GM19467 (cell line): ENCODE data around the gene SEC16A.

Experiments used
- ATAC-seq: cut with Tn5 transposase; IDR thresholded peaks from one replicate; pipeline ENCODE4 v1.9.1; 2021; ENCODE audit warnings: mild to moderate bottlenecking, moderate library complexity; ENCODE audit not compliant: unreplicated experiment

The SEC16A gene, protein sequence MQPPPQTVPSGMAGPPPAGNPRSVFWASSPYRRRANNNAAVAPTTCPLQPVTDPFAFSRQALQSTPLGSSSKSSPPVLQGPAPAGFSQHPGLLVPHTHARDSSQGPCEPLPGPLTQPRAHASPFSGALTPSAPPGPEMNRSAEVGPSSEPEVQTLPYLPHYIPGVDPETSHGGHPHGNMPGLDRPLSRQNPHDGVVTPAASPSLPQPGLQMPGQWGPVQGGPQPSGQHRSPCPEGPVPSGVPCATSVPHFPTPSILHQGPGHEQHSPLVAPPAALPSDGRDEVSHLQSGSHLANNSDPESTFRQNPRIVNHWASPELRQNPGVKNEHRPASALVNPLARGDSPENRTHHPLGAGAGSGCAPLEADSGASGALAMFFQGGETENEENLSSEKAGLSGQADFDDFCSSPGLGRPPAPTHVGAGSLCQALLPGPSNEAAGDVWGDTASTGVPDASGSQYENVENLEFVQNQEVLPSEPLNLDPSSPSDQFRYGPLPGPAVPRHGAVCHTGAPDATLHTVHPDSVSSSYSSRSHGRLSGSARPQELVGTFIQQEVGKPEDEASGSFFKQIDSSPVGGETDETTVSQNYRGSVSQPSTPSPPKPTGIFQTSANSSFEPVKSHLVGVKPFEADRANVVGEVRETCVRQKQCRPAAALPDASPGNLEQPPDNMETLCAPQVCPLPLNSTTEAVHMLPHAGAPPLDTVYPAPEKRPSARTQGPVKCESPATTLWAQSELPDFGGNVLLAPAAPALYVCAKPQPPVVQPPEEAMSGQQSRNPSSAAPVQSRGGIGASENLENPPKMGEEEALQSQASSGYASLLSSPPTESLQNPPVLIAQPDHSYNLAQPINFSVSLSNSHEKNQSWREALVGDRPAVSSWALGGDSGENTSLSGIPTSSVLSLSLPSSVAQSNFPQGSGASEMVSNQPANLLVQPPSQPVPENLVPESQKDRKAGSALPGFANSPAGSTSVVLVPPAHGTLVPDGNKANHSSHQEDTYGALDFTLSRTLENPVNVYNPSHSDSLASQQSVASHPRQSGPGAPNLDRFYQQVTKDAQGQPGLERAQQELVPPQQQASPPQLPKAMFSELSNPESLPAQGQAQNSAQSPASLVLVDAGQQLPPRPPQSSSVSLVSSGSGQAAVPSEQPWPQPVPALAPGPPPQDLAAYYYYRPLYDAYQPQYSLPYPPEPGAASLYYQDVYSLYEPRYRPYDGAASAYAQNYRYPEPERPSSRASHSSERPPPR (N-terminal part only)

DNA sequence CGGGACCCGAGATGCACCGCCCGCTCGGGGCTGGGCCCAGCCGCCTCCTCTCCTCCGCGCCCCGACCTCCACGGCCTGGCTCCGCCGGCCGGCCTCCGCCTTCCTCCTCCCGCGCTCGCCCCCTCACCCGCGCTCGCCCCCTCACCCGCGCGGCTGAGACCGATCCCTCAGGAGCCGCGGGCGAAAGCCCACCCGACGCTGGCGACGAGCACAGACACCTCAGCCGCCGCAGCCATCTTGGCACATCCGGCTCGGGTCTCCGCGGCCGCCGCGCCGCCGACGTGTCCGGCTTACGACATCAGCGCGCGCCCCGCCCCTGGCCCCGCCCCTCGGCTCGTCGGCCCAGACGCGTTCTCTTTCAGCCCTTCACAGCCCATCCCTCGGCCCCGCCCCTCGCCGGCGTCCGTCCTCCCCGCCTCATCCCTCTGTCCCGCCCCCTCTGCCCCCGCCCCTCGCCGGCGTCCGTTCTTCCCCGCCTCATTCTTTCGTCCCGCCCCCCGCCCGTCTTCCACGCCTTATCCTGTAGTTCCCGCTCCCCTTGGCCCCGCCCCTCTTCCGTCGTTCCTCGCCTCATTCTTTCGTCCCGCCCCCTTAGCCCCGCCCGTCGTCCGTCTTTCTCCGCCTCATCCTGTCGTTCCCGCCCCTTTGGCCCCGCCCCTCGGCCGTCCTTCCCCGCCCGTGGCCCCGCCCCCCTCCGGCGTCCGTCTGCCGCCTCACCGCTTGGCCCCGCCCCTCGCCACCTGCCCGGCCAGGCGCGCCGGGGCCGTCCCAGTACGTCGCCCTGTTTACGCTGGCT lies at the start of gene SEC16A:
SEC16A (minus strand) TSS at position 248 of the 796 bp plus-strand sequence. CDS start 5,425 bp downstream, outside the sequence.
- ATAC-seq = peak; percentile 50

DNA sequence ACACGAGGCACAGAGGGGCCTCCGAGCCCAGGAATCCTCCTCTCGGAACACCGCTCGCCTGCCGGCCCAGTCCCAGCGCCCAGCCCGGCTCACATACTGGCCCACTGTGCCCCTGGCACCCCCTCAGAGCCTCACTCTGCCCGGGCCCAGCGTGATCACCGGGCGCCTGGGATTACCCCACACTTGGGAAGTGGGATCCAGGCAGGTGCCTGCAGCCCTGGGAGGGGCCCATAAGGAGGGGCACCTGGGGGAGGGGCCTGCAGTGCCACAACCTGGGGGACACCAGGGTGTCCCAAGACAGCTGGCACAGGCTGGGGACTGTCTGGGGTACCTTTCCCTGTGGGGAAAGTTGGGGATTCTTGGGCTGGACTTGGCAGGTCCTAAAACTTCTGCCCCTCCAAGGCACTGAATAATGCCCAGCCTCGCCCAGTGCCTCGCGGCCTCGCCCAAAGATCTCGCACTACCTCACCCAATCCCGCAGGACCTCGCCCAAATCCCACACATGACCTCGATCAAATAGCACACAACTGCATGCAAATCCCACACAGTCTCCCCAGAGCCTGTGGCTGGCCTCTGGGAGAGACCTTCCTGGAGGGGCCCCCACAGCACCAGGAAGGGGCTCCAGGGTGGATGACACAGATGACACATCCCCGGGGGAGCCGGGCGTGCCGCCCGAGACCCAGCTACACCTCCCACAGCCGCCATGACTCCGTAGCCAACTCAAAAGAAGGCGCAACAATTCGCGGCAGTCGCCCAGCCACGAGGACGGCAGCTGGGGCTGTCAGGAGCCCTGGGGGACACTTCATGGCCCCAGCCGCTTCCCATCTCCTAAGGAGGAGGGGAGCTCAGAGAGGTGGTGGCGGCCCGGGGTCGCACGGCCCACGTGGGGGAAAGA lies 49.3 kb upstream of the SEC16A start:
- ATAC-seq = no peak

- ATAC-seq = no peak
Measured at GRCh38 chr9:136531186-136531903, 48.5 kb upstream of the SEC16A start.

DNA sequence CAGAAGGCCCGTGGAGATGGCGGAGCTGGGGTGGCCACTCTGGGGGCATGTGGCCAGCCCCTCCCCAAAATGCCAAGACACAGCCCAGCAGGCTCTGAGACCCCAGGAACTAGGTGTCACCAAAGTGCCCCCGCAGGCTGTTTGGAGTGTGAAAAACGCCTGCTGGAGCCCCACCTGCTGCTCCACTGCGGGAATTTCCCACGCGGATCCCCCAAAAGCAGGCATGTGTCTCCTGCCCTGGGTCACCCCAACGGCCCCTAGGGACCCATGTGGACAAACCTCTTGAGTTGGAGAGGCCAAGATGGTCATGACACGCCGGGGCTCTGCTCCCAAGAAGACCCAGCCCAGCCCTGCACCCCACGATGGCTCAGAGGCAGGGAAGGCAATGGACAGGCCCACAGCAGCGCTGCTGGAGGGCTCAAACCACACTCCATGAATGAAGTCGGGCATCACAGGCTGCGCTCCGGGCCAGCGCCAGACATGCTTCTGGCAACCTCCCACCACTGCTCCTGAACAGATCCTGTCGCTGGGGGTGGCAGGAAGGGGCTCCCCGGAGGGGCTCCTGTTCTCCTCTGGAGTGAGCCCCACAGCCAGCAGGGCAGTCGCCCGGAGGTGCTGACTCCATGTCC lies 47.7 kb upstream of the SEC16A start:
- no peak for ATAC-seq

- ATAC-seq = no peak
Measured at GRCh38 chr9:136529516-136530460, 46.9 kb upstream of the SEC16A start.

DNA sequence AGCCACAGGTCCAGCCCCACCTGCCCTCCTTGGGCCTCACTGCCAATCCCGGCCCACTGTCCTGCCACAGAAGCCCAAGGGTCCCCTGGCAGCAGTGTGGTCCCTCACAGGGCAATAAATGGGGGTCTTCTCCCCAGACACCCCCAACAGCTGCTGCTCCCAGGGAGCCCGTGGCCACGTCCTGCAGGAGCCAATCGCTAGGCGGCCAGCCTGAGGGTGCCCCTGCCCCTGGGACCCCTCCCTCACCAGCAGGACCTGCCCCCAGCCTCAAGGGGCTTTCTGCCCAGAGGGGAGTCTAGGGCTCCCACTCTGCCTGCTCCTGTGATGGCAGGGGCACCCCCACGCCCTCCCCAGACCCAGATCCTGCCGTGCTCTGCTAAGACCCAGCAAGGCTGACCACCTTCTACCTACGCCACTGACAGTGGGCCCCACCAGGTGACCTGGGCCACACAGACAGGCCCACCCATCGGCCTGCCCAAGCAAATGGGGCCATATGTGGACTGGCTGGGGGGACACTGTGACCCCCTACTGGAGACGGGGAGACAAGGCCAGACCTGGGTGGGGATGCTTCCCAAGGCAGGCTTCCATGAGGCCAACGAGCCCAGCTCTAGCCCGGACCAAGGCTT lies 46.0 kb upstream of the SEC16A start:
- no peak for ATAC-seq

- no peak for ATAC-seq
Measured at GRCh38 chr9:136527721-136528710, 45.2 kb upstream of the SEC16A start.

DNA sequence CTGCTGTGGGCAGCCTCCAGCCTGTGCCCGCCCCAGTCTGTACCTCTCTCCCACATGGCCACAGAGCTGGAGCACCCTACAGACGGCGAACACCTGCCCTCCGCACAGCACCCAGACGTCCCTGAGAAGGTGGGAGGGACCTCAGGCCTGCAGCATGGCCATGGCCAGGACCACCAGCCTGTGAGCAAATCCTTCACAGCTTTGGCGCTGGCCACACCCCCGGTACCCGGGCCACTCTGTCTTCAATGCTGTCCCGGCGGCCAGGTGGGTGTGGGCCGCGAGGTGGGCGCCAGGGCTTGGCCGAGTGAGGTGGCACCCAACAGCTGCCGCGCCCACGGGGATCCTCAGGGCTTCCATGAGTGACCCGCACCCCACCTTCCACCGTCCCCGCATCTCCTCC lies 44.3 kb upstream of the SEC16A start:
- no peak for ATAC-seq

GRCh38 chr9:136526625-136527066 lies 43.8 kb upstream of the SEC16A start:
- no peak for ATAC-seq

GRCh38 chr9:136525841-136526499 lies 43.1 kb upstream of the SEC16A start:
- no peak for ATAC-seq

DNA sequence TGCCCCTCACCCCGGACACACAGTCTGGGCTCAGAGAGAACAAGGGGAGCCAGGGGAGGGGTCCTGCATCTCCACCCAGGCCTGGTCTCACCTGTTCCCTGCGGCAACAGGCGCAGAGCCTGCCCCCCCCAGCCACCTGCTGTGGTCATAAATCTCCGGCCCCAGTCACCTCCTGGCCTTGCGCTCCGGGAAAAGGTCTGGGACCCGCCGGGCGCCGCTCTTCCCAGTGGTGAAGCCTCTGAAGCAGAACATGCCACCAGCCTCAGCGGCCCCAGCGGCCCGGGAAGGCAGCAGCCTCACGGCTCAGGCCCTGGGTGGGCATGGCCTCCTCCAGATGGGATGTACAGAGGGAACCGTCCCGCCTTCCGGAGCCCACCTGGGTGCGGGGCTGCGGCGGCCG lies 42.4 kb upstream of the SEC16A start:
- no peak for ATAC-seq

GRCh38 chr9:136522314-136523237 lies 39.7 kb upstream of the SEC16A start:
- no peak for ATAC-seq

GRCh38 chr9:136521537-136521936 lies 38.7 kb upstream of the SEC16A start:
- ATAC-seq = no peak

DNA sequence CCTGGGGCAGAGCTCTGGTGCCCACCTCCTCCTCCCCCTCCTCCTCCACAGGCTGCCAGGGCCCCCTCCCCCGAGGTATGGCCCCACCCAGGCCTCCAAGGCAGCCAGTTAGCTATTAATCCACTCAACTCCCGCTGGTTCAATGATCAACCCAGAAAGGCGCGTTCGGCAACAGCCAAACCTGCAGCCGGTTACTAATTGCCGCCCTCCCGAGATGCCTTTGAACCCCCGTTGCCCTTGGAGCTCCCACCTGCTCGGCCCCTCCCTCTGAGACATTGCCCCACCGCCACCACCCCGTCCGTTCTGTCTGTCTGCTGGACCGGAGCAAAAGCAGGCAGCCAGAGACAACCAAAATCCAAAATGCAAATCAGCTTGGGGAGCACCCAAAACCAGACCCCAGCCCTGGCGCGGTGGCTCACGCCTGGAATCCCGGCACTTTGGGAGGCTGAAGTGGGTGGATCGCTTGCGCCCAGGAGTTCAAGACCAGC lies 37.3 kb upstream of the SEC16A start:
- ATAC-seq = no peak
